ENCODE results near the gene SYCP2L. TPM values are rescaled to one million over a fixed set of nuclear protein-coding genes. Genes with fewer than 3 reads are reported as not detected.

SYCP2L gene
- total RNA-seq, 2 experiments from 2014 or later = not detected

Other genes starting within 250 kb of the SYCP2L start
- 1 to 10 TPM in 1 of 2 experiments, under 1 TPM in 1; 0.88 to 1.6 TPM for gene C6orf52, start 192.4 kb upstream of the SYCP2L start, total RNA-seq
- gene PAK1IP1, start 192.1 kb upstream of the SYCP2L start, total RNA-seq = 10 to 100 TPM; 10.1 to 10.9 TPM
- 10 to 100 TPM; 42.4 to 46.5 TPM for gene TMEM14C, start 164.0 kb upstream of the SYCP2L start, total RNA-seq
- 10 to 100 TPM; 81.5 to 83.6 TPM for gene TMEM14B, start 139.2 kb upstream of the SYCP2L start, total RNA-seq
- gene MAK, start 48.5 kb upstream of the SYCP2L start, total RNA-seq = under 1 TPM; 0.15 to 0.35 TPM
- not detected for gene GCM2, start 5.0 kb upstream of the SYCP2L start, total RNA-seq
- not detected for gene ELOVL2, start 157.3 kb downstream of the SYCP2L start, total RNA-seq
- gene SMIM13, start 206.8 kb downstream of the SYCP2L start, total RNA-seq = 1 to 10 TPM; 9.0 to 9.4 TPM
- not detected for gene ERVFRD-1, start 224.7 kb downstream of the SYCP2L start, total RNA-seq